ENCODE measurements around the gene PDE11A. TPM values are rescaled to one million over a fixed set of nuclear protein-coding genes. Genes with fewer than 3 reads are reported as not detected.

PDE11A gene
- total RNA-seq, 1 experiment from 2014 or later, result 0.61 TPM

DNA sequence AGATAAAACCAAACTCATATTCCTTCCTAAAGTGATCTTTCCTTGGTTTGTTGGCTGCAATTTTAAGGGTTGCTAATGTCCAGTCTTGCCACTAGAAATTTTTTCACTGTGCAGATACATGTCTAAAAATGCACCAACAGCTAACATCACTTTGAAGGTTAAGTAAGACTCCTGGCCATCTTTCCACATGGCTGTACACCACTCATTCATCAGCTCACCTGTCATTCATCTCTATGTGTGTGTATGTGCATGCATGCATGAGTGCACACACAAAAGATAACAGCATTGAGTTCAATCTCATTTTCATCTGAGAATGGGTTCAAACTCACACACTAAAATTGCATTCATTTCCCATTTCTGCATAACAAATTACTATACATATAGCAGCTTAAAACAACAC lies 203.8 kb downstream of the PDE11A start (continued):
- no peak for TF ChIP-seq TCF7L2 (IDR thresholded peaks at IDR 0.05; ENCODE audit: borderline replicate concordance, extremely low read depth, insufficient read depth, insufficient read length)
- no peak for TF ChIP-seq YY1 (IDR thresholded peaks at IDR 0.05; ENCODE audit: extremely low read depth, insufficient replicate concordance, low read depth, low read length)
- no peak for TF ChIP-seq POLR2A (IDR thresholded peaks at IDR 0.05; ENCODE audit: borderline replicate concordance, extremely low read depth, insufficient read depth, insufficient read length)
- TF ChIP-seq ZFX (IDR thresholded peaks at IDR 0.05), result no peak
- no peak for TF ChIP-seq EGR1 (IDR thresholded peaks at IDR 0.05; ENCODE audit: low read depth)

DNA sequence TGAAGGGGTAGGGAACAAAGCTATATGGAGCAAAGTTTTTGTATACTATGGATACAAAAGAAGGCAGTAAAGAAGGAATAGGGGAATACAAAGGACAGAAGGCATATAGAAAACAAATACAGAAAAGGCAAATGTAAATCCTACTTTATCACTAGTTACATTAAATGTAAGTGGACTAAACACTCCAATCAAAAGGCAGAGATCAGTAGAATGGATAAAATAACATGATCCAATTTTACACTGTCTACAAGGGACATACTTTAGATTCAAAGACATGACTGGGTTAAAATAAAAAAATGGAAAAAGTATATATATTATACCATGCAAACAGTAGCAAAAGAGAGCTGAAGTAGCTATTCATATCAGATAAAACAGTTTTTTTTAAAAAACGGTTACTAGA lies 215.0 kb downstream of the PDE11A start:
- BruUV-seq (replicated peaks), result no TSS peak
- H3K36me3 ChIP-seq (ENCODE audit: control insufficient read depth in 1 of 2, insufficient read depth in 2 of 2, low read length in 2 of 2), result no peaks in the 10 kb centered on the region
- H3K9ac ChIP-seq (ENCODE audit: low read length), result no peak overlapping the region
- no peaks in the 10 kb centered on the region for H3K27me3 ChIP-seq (ENCODE audit: insufficient read depth, low read length)
- no peak overlapping the region for H3K4me2 ChIP-seq (ENCODE audit: low read length)
- ChIA-PET POLR2A (no interaction called here), RAD21 (ENCODE audit: low non-redundant PET in 1 of 2, low total read pairs in 2 of 2, uncharacterized antibody in 2 of 2, unreplicated experiment in 2 of 2) (no interaction called here), CTCF (no interaction called here)
- no peak for DNase-seq (ENCODE audit: low read depth, low spot score)
- H3K27ac ChIP-seq (ENCODE audit: low read depth, low read length), result no peak overlapping the region
- intact Hi-C loops (cut with micrococcal nuclease), result no loop called here
- no peaks in the 10 kb centered on the region for H4K20me1 ChIP-seq (ENCODE audit: insufficient read depth)
- H3K9me3 ChIP-seq (ENCODE audit: control insufficient read depth in 1 of 2, insufficient read depth in 1 of 2, low read depth in 1 of 2, low read length in 2 of 2), result peaks cover 0 to 4% of the 10 kb centered on the region in 2 experiments; a peak in 1 of 4 replicates
- H3K4me3 ChIP-seq (replicated peaks in 1 of 2; ENCODE audit: low read depth in 1 of 2, low read length in 2 of 2), result no peak overlapping the region
- TF ChIP-seq SRF (IDR thresholded peaks at IDR 0.05; ENCODE audit: low read depth) (no peak), POLR2A (IDR thresholded peaks at IDR 0.05; ENCODE audit: borderline replicate concordance, extremely low read depth, insufficient read depth, insufficient read length) (no peak), CBX3 (IDR thresholded peaks at IDR 0.05; ENCODE audit: low read depth) (no peak), CEBPB (IDR thresholded peaks at IDR 0.05; ENCODE audit: low read depth) (no peak), FOSL1 (IDR thresholded peaks at IDR 0.05; ENCODE audit: low read depth) (no peak), ZFX (IDR thresholded peaks at IDR 0.05) (no peak), YY1 (IDR thresholded peaks at IDR 0.05; ENCODE audit: extremely low read depth, insufficient replicate concordance, low read depth, low read length) (no peak), POLR2AphosphoS5 (IDR thresholded peaks at IDR 0.05; ENCODE audit: low read depth, low read length) (no peak), RAD21 (IDR thresholded peaks at IDR 0.05; ENCODE audit: low read depth) (no peak), MAX (IDR thresholded peaks at IDR 0.05) (no peak), EGR1 (IDR thresholded peaks at IDR 0.05; ENCODE audit: low read depth) (no peak), ELF1 (IDR thresholded peaks at IDR 0.05; ENCODE audit: borderline replicate concordance, low read depth) (no peak), SIN3A (IDR thresholded peaks at IDR 0.05; ENCODE audit: low read depth) (no peak)
- TF ChIP-seq, protein P1, sequence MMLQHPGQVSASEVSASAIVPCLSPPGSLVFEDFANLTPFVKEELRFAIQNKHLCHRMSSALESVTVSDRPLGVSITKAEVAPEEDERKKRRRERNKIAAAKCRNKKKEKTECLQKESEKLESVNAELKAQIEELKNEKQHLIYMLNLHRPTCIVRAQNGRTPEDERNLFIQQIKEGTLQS (IDR thresholded peaks at IDR 0.05), result no peak
- no peaks in the 10 kb centered on the region for H3K79me2 ChIP-seq (ENCODE audit: insufficient read depth, low read length)
- no peaks in the 10 kb centered on the region; the same call in 1 of the 2 replicates for H3K9me2 ChIP-seq (ENCODE audit: insufficient read depth)
- no peak overlapping the region for H2AFZ ChIP-seq (ENCODE audit: low read depth, low read length, poor library complexity, severe bottlenecking)
- no peak for ATAC-seq
- peaks cover 4 to 5% of the 10 kb centered on the region in 2 experiments; a peak in 1 of 4 replicates for H3K4me1 ChIP-seq (ENCODE audit: control insufficient read depth in 1 of 2, insufficient read depth in 2 of 2, low read length in 2 of 2)
